ENCODE results near the gene USP19. TPM values are rescaled to one million over a fixed set of nuclear protein-coding genes. Genes with fewer than 3 reads are reported as not detected.

Gene USP19, protein sequence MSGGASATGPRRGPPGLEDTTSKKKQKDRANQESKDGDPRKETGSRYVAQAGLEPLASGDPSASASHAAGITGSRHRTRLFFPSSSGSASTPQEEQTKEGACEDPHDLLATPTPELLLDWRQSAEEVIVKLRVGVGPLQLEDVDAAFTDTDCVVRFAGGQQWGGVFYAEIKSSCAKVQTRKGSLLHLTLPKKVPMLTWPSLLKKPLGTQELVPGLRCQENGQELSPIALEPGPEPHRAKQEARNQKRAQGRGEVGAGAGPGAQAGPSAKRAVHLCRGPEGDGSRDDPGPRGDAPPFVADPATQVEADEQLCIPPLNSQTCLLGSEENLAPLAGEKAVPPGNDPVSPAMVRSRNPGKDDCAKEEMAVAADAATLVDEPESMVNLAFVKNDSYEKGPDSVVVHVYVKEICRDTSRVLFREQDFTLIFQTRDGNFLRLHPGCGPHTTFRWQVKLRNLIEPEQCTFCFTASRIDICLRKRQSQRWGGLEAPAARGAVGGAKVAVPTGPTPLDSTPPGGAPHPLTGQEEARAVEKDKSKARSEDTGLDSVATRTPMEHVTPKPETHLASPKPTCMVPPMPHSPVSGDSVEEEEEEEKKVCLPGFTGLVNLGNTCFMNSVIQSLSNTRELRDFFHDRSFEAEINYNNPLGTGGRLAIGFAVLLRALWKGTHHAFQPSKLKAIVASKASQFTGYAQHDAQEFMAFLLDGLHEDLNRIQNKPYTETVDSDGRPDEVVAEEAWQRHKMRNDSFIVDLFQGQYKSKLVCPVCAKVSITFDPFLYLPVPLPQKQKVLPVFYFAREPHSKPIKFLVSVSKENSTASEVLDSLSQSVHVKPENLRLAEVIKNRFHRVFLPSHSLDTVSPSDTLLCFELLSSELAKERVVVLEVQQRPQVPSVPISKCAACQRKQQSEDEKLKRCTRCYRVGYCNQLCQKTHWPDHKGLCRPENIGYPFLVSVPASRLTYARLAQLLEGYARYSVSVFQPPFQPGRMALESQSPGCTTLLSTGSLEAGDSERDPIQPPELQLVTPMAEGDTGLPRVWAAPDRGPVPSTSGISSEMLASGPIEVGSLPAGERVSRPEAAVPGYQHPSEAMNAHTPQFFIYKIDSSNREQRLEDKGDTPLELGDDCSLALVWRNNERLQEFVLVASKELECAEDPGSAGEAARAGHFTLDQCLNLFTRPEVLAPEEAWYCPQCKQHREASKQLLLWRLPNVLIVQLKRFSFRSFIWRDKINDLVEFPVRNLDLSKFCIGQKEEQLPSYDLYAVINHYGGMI (N-terminal part only)
- 38.3 and 61.7 TPM in 2 replicates for total RNA-seq

DNA sequence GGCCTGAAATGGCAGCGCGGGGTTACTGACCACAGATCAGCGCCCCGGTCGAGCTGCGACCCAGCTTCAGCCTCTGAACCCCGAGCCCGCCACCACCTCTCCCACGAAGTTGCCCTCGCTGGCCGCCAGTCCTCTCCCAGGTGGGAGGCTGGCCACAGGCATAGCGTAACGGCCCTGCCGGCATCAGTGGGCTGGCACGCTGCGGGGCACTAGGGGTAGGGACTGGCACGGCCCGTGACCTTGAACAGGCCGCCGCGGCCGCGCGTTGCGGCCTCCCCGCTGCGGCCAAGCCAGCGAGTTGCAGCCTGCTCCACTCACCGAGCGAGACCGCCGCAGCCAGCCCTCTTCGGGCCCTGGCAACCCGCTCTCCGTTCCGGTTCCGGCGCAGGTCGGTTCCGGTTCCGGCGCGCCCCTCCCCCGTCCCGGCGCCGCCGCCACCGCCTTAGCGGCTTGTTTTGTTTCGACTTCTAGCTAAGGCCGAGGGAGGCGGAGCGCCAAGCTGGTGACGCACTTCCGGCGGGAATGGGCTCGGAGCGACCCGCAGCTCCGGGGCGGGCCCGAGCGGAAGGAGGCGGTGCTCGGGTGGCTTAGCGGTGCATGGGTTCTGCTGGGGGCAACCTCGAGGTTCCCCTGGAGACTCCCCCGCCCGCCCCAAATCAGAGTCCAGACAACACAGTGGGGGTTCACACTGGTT lies at the start of gene USP19:
Gene USP19 (minus strand): TSS at position 386 of the 694 bp plus-strand sequence. CDS start 1,678 bp downstream, outside the sequence.

DNA sequence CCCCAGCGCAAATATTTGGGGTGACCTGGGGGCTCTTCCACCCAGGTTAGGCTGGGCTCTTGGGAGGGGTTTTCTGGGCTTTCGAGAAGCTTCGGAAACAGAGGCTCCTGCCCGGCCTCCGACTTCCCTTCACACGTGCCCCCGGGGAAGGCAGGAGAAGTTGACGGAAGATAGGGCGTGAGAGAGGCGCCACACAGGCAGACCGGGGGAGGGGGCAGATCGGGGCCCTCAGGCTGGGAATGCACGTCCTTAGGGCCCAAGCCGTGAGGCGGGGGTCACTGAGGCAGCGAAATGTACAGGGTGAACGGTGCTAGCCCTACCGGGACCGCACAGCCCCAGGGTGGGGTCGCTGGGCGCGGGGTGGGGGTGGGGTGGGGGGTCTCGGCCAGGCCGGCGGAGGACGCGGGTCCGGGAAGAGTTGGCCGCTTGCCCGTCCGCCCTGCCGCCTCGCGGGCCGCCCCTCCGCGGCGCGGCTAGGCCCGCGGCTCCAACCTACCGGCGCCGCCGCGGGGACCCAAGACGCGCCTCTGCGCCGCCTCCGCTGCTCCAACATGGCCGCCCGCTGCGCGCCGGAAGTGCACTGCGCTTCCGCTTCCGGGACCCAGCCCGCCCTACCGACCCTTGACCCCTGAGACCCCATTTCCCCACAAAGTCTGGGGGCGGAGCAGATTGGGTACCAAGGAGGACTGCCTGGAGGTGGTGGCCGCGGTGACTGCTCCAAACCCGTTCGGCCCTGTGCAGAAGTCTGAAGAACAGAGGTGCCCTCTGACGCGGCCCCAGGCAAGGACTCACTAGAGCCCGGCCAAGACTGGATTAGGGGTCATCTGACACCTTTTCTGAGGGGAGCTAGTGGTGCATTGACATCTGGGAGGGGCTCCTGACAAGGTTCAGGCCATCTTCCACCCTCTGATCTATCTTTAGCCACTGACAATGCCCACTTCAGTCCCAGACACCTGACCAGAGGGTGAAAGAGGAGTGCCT lies 45.4 kb upstream of the USP19 start, which contains the start of gene CCDC71:
Gene CCDC71 (minus strand): TSS at position 561 of the 981 bp plus-strand sequence. CDS start 2,123 bp downstream, outside the sequence.

DNA sequence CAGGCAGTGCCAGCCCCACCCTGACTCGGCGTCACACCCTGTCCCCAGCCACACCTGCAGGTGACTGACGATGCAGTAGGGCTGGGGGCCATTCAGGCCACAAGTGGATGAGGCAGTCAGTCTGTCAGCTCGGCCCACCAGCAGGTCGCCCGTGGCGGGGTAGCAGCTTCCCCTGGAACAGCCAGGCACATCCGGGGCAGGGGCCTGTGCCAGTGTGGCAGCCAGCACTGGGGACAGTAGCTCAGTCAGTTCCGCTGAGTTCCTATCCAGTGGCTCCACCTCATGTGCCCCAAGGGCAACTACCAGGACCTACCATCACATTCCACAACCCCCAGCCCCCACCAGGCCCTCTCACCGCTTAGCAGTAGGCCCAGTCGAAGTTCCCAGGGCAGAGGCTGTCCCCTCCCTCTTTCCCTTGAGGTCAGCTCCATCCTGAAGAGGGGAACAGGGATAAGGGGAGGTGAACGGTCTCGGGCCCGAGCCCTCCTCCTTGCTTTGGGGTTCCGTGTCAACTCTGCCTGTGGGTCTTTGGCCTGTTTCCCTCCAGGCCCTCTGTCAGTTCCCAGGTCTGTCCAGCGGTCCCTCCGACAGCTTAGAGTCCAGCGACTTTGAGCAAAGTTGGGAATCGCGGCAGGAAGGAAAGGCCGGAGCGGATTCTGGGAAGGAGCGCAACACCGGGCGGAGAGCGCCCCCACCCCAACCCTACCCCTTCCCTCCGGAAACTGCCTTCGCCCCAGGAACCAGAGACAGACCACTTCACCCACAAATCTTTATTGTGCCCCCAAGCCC lies 12.0 kb upstream of the USP19 start, which contains the start of gene LAMB2:
Gene LAMB2 (minus strand): TSS at position 614 of the 789 bp plus-strand sequence. CDS start 183 bp downstream, at position 431.

DNA sequence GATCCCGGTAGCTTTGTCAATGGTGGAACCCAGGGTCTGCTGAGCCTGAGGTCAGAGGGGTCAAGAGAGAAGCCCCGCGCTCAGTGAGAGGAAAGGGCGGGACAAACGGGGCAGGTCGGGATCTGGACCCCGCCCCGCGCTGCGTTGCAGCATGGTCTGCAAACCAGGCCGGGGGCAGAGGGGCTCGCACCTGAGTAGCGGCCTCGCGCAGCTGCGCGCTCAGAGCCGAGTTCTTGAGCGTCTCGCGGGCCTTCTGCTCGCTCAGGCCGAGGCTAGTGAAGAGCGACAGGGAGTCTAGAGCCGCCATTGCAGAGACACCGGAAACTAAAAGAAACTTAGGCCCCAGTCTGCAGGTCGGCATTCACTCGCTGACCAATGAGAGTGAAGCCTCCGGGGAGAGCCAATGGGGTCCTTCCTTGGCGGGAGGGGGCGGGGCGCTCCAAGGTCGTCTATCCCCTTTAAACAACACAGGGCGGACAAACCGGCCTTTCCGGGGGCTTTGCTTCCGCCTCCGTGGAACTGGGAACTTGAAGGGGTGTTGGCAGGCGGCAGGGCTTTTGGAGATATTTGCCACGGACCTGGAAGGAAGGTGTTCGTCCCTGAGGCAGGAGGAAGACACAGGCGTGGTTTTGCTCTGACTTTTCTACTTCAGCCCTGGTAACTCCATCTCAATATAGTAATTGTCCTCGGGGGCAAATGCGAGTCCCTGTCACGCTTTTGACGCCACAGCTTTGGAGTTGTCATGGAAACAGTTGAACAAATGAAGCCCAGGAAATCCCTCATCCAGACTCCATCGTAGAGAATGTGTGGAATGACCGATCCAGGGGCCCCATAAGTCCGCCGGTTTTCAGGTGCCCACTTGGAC lies 16.0 kb downstream of the USP19 start, which contains the start of gene QARS1:
Gene QARS1 (minus strand): TSS at position 331 of the 865 bp plus-strand sequence. CDS start 24 bp downstream, at position 307.

DNA sequence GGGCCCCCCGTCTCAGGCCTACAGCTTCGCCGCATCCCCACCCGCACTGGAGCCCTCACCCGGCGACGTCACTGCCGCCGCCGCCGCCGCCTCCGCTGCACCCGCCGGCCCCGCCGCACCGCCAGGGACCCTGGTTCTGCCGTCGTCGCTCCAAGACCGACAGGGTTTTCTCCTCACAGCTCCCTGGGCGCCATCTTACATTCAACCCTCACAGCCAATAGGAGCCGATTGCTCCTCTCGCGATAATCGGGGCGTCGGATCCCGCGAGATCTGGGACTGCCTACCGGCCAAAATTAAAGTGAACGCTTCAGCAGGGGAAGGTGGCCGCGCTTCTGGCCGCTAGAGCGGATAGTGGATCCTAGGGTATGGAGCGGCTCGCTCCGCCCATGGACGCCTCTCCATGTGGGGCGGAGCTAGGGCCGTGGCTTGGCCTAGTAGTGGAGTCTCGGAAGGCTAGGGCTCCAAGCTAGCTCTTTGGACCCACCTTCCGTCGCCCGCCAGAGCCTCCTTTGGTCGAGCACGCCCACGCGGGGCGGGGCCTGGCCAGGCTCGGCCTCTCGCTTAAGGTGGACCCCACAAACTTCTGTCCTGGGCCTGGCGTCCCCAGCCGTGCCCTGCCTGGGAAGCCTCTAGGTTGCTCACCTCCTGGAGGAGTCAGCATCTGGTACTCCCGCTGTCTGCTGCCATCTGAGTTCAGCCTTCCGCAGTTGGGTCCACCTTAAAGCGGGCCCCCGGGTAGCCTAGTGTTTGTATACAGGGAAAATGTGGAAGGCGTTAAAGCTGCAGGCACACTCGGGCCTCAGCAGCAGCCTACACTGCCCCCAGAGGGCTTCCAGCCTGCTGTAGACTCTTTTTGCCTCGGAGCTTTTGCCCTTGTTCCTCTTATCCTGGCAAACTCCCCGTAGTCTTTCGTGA lies 26.5 kb downstream of the USP19 start, which contains the start of gene QRICH1:
Gene QRICH1 (minus strand): TSS at position 219 of the 915 bp plus-strand sequence. CDS start 17,054 bp downstream, outside the sequence.

Other genes starting within 250 kb of the USP19 start
- 20.8 and 21.0 TPM in 2 replicates for gene SLC25A20, start 221.9 kb downstream of the USP19 start, total RNA-seq
- gene ARIH2, start 202.0 kb downstream of the USP19 start, total RNA-seq, result 47.3 and 59.5 TPM in 2 replicates
- 35.0 TPM in 2 replicates for gene P4HTM, start 130.6 kb downstream of the USP19 start, total RNA-seq
- gene WDR6, start 113.4 kb downstream of the USP19 start, total RNA-seq, result 73.6 and 93.7 TPM in 2 replicates
- 49.2 and 72.1 TPM in 2 replicates for gene DALRD3, start 102.2 kb downstream of the USP19 start, total RNA-seq
- gene NDUFAF3, start 98.7 kb downstream of the USP19 start, total RNA-seq, result 61.9 and 75.1 TPM in 2 replicates
- gene IMPDH2, start 91.4 kb downstream of the USP19 start, total RNA-seq, result 394 and 444 TPM in 2 replicates
- gene QRICH1, start 26.8 kb downstream of the USP19 start, total RNA-seq, result 41.7 and 59.1 TPM in 2 replicates
- gene QARS1, start 16.1 kb downstream of the USP19 start, total RNA-seq, result 285 and 326 TPM in 2 replicates
- 531 and 711 TPM in 2 replicates for gene LAMB2, start 12.2 kb upstream of the USP19 start, total RNA-seq
- gene CCDC71, start 45.5 kb upstream of the USP19 start, total RNA-seq, result 18.8 and 19.5 TPM in 2 replicates
- 45.7 and 67.5 TPM in 2 replicates for gene KLHDC8B, start 50.8 kb upstream of the USP19 start, total RNA-seq
- gene C3orf62, start 156.4 kb upstream of the USP19 start, total RNA-seq, result 1.4 and 1.8 TPM in 2 replicates
- 24.3 and 27.4 TPM in 2 replicates for gene USP4, start 219.2 kb upstream of the USP19 start, total RNA-seq
- gene GPX1, start 237.5 kb upstream of the USP19 start, total RNA-seq, result 375 and 450 TPM in 2 replicates